Measurements from ENCODE around the gene GATB.

GATB gene

GRCh38 chr4:151718984-151719955, 41.5 kb downstream of the GATB start:
- Histone ChIP-seq H3K9ac (ENCODE audit: low read length) (no peak overlapping the region), H3K36me3 (replicated peaks; ENCODE audit: low read depth, low read length) (no peaks in the 10 kb centered on the region), H3K4me2 (ENCODE audit: low read length) (no peak overlapping the region), H3K79me2 (ENCODE audit: low read length) (no peaks in the 10 kb centered on the region), H3K9me3 (ENCODE audit: insufficient read depth, low read length) (no peaks in the 10 kb centered on the region), H3K27me3 (ENCODE audit: low read depth, low read length) (no peaks in the 10 kb centered on the region), H3K4me1 (ENCODE audit: low read length) (no peaks in the 10 kb centered on the region), H2AFZ (ENCODE audit: low read depth, low read length) (no peak overlapping the region), H3K27ac (ENCODE audit: low read length) (no peak overlapping the region), H3K4me3 (ENCODE audit: low read length) (no peak overlapping the region), H4K20me1 (ENCODE audit: insufficient read depth, low read length) (no peaks in the 10 kb centered on the region)
- TF ChIP-seq EZH2phosphoT487 (IDR thresholded peaks at IDR 0.05; ENCODE audit: low read depth): no peak
- TF ChIP-seq, protein P1, sequence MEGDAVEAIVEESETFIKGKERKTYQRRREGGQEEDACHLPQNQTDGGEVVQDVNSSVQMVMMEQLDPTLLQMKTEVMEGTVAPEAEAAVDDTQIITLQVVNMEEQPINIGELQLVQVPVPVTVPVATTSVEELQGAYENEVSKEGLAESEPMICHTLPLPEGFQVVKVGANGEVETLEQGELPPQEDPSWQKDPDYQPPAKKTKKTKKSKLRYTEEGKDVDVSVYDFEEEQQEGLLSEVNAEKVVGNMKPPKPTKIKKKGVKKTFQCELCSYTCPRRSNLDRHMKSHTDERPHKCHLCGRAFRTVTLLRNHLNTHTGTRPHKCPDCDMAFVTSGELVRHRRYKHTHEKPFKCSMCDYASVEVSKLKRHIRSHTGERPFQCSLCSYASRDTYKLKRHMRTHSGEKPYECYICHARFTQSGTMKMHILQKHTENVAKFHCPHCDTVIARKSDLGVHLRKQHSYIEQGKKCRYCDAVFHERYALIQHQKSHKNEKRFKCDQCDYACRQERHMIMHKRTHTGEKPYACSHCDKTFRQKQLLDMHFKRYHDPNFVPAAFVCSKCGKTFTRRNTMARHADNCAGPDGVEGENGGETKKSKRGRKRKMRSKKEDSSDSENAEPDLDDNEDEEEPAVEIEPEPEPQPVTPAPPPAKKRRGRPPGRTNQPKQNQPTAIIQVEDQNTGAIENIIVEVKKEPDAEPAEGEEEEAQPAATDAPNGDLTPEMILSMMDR (IDR thresholded peaks at IDR 0.05; ENCODE audit: low read depth, low read length): no peak

DNA sequence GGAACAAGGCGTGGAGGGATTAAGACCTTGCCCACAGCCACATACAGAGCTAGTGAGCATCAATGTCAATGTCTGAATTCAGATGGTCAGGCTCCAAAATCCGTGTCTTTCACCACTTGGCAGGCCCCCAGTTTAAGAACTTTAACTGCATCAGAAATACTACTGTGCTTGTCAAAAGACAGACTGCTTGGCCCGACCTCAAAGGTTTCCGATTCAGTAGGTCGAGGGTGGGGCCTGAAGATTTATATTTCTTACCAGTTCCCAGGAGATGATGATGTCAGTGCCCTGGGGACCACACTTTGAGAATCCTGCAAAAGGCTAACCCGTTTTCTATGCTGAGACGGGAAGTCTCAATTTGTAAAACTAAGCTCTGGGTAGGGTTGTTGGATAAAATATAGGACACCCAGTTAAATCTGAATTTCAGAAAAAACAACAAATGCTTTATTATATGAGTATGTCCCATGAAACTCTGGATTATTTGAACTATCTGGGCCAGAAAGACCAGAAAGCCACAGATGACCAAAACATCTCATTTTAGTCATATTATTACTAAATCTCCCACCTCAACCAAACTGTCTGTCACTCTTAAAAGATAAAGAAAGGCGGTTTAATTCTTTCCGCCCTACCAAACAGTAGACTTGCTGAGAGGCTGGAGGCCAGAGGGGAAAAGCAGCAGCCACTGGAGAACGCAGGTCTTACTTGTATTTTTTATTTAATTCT, 42.7 kb downstream of the GATB start:
- H3K9me3 ChIP-seq (ENCODE audit: insufficient read depth, low read length): no peaks in the 10 kb centered on the region
- no peak overlapping the region for H3K4me2 ChIP-seq (ENCODE audit: low read length)
- no peak overlapping the region for H3K9ac ChIP-seq (ENCODE audit: low read length)
- H3K36me3 ChIP-seq (replicated peaks; ENCODE audit: low read depth, low read length): no peaks in the 10 kb centered on the region
- H3K79me2 ChIP-seq (ENCODE audit: low read length): no peaks in the 10 kb centered on the region
- no peaks in the 10 kb centered on the region for H3K27me3 ChIP-seq (ENCODE audit: low read depth, low read length)
- H4K20me1 ChIP-seq (ENCODE audit: insufficient read depth, low read length): no peaks in the 10 kb centered on the region
- H3K4me3 ChIP-seq (ENCODE audit: low read length): no peak overlapping the region
- H3K4me1 ChIP-seq (ENCODE audit: low read length): no peaks in the 10 kb centered on the region
- TF ChIP-seq EZH2phosphoT487 (IDR thresholded peaks at IDR 0.05; ENCODE audit: low read depth): no peak
- TF ChIP-seq, protein P1 (IDR thresholded peaks at IDR 0.05; ENCODE audit: low read depth, low read length): no peak
- H3K27ac ChIP-seq (ENCODE audit: low read length): no peak overlapping the region
- H2AFZ ChIP-seq (ENCODE audit: low read depth, low read length): no peak overlapping the region

GRCh38 chr4:151717314-151717713, 43.5 kb downstream of the GATB start:
- Histone ChIP-seq H3K36me3 (replicated peaks; ENCODE audit: low read depth, low read length) (no peaks in the 10 kb centered on the region), H3K9me3 (ENCODE audit: insufficient read depth, low read length) (no peaks in the 10 kb centered on the region), H2AFZ (ENCODE audit: low read depth, low read length) (no peak overlapping the region), H3K4me3 (ENCODE audit: low read length) (no peak overlapping the region), H3K9ac (ENCODE audit: low read length) (no peak overlapping the region), H3K79me2 (ENCODE audit: low read length) (no peaks in the 10 kb centered on the region), H3K27me3 (ENCODE audit: low read depth, low read length) (no peaks in the 10 kb centered on the region), H4K20me1 (ENCODE audit: insufficient read depth, low read length) (no peaks in the 10 kb centered on the region), H3K4me2 (ENCODE audit: low read length) (no peak overlapping the region), H3K27ac (ENCODE audit: low read length) (no peak overlapping the region), H3K4me1 (ENCODE audit: low read length) (no peaks in the 10 kb centered on the region)
- TF ChIP-seq, protein P1 (IDR thresholded peaks at IDR 0.05; ENCODE audit: low read depth, low read length): no peak
- no peak for TF ChIP-seq EZH2phosphoT487 (IDR thresholded peaks at IDR 0.05; ENCODE audit: low read depth)

GRCh38 chr4:151716324-151716723, 44.5 kb downstream of the GATB start:
- H3K4me1 ChIP-seq (ENCODE audit: low read length): no peaks in the 10 kb centered on the region
- no peak overlapping the region for H3K4me3 ChIP-seq (ENCODE audit: low read length)
- no peaks in the 10 kb centered on the region for H3K9me3 ChIP-seq (ENCODE audit: insufficient read depth, low read length)
- H3K27me3 ChIP-seq (ENCODE audit: low read depth, low read length): no peaks in the 10 kb centered on the region
- no peaks in the 10 kb centered on the region for H3K36me3 ChIP-seq (replicated peaks; ENCODE audit: low read depth, low read length)
- no peak overlapping the region for H2AFZ ChIP-seq (ENCODE audit: low read depth, low read length)
- H3K27ac ChIP-seq (ENCODE audit: low read length): no peak overlapping the region
- no peaks in the 10 kb centered on the region for H4K20me1 ChIP-seq (ENCODE audit: insufficient read depth, low read length)
- no peaks in the 10 kb centered on the region for H3K79me2 ChIP-seq (ENCODE audit: low read length)
- H3K9ac ChIP-seq (ENCODE audit: low read length): no peak overlapping the region
- no peak overlapping the region for H3K4me2 ChIP-seq (ENCODE audit: low read length)
- TF ChIP-seq, protein P1 (IDR thresholded peaks at IDR 0.05; ENCODE audit: low read depth, low read length): no peak
- TF ChIP-seq EZH2phosphoT487 (IDR thresholded peaks at IDR 0.05; ENCODE audit: low read depth): no peak
